K562 (cell line): ENCODE data around the gene EHD2. TPM values are rescaled to one million over a fixed set of nuclear protein-coding genes. Genes with fewer than 3 reads are reported as not detected.
A peak's percentile ranks its signal among the peaks of the same experiment; 100 is the strongest.

Experiments used
- CBFB ChIP-seq: sonication (generic); formaldehyde crosslinking; IDR thresholded peaks from 2 replicates; pipeline ENCODE4 v1.4.0; 2020; ENCODE audit warnings: mild to moderate bottlenecking, missing genetic modification reagents
- DPF2 ChIP-seq: fragments of 450-650 bp; IDR thresholded peaks from 2 replicates; pipeline ENCODE4 v1.6.1; 2016
- ETV5 ChIP-seq: sonication (generic); formaldehyde crosslinking; IDR thresholded peaks from 2 replicates; pipeline ENCODE4 v1.4.0; 2020; ENCODE audit warnings: low read depth, mild to moderate bottlenecking, missing genetic modification reagents
- FIP1L1 ChIP-seq: fragments of 200-400 bp; formaldehyde crosslinking; IDR thresholded peaks from 2 replicates; pipeline ENCODE4 v1.6.1; 2018; ENCODE audit warnings: mild to moderate bottlenecking, low read depth, low read length; ENCODE audit not compliant: poor library complexity, severe bottlenecking
- GTF2E2 ChIP-seq: fragments of 200-800 bp; sonication (Bioruptor generic); IDR thresholded peaks from 2 replicates; pipeline ENCODE4 v1.6.1; 2016; ENCODE audit warnings: missing genetic modification characterization, missing compliant biosample characterization
- KLF16 ChIP-seq: IDR thresholded peaks from 2 replicates; pipeline ENCODE4 v1.6.1; 2016; ENCODE audit warnings: antibody characterized with exemption
- L3MBTL2 ChIP-seq: fragments of 450-650 bp; IDR thresholded peaks from 2 replicates; pipeline ENCODE4 v1.6.1; 2016; ENCODE audit warnings: mild to moderate bottlenecking, moderate library complexity
- NFXL1 ChIP-seq: fragments of 450-650 bp; formaldehyde crosslinking; IDR thresholded peaks from 2 replicates; pipeline ENCODE4 v1.4.0; 2021; ENCODE audit warnings: mild to moderate bottlenecking
- POLR2B ChIP-seq: fragments of 450-650 bp; IDR thresholded peaks from 2 replicates; pipeline ENCODE4 v1.6.1; 2018; ENCODE audit warnings: low read depth; ENCODE audit not compliant: partially characterized antibody
- RB1 ChIP-seq: fragments of 450-650 bp; IDR thresholded peaks from 2 replicates; pipeline ENCODE4 v1.6.1; 2017; ENCODE audit warnings: low read depth, mild to moderate bottlenecking
- SMARCC2 ChIP-seq: fragments of 450-650 bp; IDR thresholded peaks from 2 replicates; pipeline ENCODE4 v1.6.1; 2017; ENCODE audit warnings: antibody characterized with exemption, moderate library complexity, mild to moderate bottlenecking, low read depth
- ZC3H8 ChIP-seq: fragments of 450-650 bp; IDR thresholded peaks from 2 replicates; pipeline ENCODE4 v1.6.1; 2017
- polyA plus RNA-seq, 8 experiments: library from polyadenylated mRNA; depleted of rRNA in 4 of 8; stranded (reverse) in 5 of 8; unstranded in 3 of 8; fragments of >200 nt; fragmentation: Nextera tagmentation in 2 of 8; fragmentation: Illumina TruSeq in 1 of 8; extraction: Ambion mirVana in 2 of 8; extraction: Trizol in 1 of 8; gene quantifications; 2 replicates each; pipeline versions ENCODE4 v1.2.1 to v1.2.3, GENCODE V29; 2011 to 2014; ENCODE audit warnings: inconsistent platforms in 1 of 8, missing spikeins in 1 of 8
- total RNA-seq, 7 experiments: library from RNA; depleted of rRNA in 6 of 7; stranded (reverse); fragments of >200 nt in 6 of 7; fragmentation: Illumina TruSeq in 2 of 7; extraction: Trizol in 2 of 7; gene quantifications; 2 replicates each; pipeline versions ENCODE4 v1.2.1 to v1.2.3, GENCODE V29; 2011 to 2021; ENCODE audit warnings: low replicate concordance in 1 of 7
- TF ChIP-seq, protein P1 (sequence below): sonication (generic); formaldehyde crosslinking; IDR thresholded peaks from 2 replicates; pipeline ENCODE4 v1.8.1; 2023; ENCODE audit warnings: mild to moderate bottlenecking, missing genetic modification reagents
- TF ChIP-seq, protein P2 (sequence below): fragments of 450-650 bp; IDR thresholded peaks from 2 replicates; pipeline ENCODE4 v1.6.1; 2014; ENCODE audit warnings: low read depth, mild to moderate bottlenecking, moderate library complexity, borderline replicate concordance
- TF ChIP-seq, protein P3 (sequence below), 2 experiments: fragments of 450-650 bp in 1 of 2; IDR thresholded peaks; 2 replicates each; pipeline ENCODE4 v1.6.1; 2011 to 2017; ENCODE audit warnings: low read depth in 2 of 2, antibody characterized with exemption in 1 of 2, borderline replicate concordance in 1 of 2, low read length in 1 of 2, mild to moderate bottlenecking in 1 of 2, mixed read lengths in 1 of 2; ENCODE audit not compliant: control insufficient read depth in 1 of 2
- TF ChIP-seq, protein P4 (sequence below): fragments of 200-800 bp; sonication (Bioruptor generic); IDR thresholded peaks from 2 replicates; pipeline ENCODE4 v1.6.1; 2016; ENCODE audit warnings: missing genetic modification characterization, missing compliant biosample characterization

The EHD2 gene
- total and polyA plus RNA-seq, 9 of the 15 experiments (the other 6 are each of a cell fraction or from before 2014, with no cell fraction given): 1.7 to 32.2 (median 3.0) TPM

DNA sequence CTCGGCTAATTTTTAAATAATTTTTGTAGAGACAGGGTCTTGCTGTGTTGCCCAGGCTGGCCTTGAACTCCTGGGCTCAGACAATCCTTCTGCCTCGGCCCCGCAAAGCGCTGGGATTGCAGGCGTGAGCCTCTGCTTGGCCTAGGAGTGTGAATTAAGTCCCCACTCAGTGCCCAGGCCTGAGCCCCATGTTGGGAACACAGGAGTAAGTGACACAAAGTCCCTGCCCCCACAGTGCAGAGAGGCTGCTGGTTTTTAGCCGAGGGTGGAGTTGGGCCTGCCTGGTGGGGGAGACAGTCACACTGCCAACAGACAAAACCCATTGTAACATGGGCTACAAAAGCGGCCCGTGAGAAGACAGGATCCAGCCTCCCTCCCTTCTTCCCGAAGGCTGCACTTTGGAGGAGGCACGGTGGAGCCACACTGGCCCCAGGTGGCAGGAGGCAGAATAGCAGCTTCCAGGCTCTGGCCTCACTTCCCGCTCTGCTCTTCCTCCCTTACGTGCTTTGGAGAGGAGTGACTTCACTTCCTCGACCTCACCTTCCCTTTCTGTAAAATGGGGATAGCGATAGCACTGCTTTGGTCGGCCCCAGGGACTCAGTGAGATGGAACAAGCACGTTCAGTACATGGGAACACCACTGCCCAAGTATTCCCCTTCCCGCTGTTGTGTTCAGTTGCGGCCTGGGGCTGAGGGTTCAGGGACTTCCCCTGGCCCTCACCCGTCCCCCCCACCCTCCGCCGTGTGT is 15.2 kb upstream of the EHD2 start (continued):
- TF ChIP-seq, protein P1, sequence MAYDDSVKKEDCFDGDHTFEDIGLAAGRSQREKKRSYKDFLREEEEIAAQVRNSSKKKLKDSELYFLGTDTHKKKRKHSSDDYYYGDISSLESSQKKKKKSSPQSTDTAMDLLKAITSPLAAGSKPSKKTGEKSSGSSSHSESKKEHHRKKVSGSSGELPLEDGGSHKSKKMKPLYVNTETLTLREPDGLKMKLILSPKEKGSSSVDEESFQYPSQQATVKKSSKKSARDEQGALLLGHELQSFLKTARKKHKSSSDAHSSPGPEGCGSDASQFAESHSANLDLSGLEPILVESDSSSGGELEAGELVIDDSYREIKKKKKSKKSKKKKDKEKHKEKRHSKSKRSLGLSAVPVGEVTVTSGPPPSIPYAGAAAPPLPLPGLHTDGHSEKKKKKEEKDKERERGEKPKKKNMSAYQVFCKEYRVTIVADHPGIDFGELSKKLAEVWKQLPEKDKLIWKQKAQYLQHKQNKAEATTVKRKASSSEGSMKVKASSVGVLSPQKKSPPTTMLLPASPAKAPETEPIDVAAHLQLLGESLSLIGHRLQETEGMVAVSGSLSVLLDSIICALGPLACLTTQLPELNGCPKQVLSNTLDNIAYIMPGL (CRISPR knock-in tag): peak; percentile 44; the same call in 1 of the 2 replicates
- TF ChIP-seq ETV5 (0 out of 2 replicates have a peak, but pooled peaks have one; percentile 39), CBFB (CRISPR knock-in tag) (no peak), NFXL1 (CRISPR knock-in tag) (no peak), KLF16 (peak; percentile 41; the same call in 1 of the 2 replicates), SMARCC2 (no peak), DPF2 (no peak), GTF2E2 (tag) (no peak), FIP1L1 (no peak), RB1 (peak; percentile 85; the same call in 1 of the 2 replicates), L3MBTL2 (no peak), POLR2B (no peak), ZC3H8 (no peak)
- TF ChIP-seq, protein P2, sequence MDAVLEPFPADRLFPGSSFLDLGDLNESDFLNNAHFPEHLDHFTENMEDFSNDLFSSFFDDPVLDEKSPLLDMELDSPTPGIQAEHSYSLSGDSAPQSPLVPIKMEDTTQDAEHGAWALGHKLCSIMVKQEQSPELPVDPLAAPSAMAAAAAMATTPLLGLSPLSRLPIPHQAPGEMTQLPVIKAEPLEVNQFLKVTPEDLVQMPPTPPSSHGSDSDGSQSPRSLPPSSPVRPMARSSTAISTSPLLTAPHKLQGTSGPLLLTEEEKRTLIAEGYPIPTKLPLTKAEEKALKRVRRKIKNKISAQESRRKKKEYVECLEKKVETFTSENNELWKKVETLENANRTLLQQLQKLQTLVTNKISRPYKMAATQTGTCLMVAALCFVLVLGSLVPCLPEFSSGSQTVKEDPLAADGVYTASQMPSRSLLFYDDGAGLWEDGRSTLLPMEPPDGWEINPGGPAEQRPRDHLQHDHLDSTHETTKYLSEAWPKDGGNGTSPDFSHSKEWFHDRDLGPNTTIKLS: no peak
- TF ChIP-seq, protein P3, sequence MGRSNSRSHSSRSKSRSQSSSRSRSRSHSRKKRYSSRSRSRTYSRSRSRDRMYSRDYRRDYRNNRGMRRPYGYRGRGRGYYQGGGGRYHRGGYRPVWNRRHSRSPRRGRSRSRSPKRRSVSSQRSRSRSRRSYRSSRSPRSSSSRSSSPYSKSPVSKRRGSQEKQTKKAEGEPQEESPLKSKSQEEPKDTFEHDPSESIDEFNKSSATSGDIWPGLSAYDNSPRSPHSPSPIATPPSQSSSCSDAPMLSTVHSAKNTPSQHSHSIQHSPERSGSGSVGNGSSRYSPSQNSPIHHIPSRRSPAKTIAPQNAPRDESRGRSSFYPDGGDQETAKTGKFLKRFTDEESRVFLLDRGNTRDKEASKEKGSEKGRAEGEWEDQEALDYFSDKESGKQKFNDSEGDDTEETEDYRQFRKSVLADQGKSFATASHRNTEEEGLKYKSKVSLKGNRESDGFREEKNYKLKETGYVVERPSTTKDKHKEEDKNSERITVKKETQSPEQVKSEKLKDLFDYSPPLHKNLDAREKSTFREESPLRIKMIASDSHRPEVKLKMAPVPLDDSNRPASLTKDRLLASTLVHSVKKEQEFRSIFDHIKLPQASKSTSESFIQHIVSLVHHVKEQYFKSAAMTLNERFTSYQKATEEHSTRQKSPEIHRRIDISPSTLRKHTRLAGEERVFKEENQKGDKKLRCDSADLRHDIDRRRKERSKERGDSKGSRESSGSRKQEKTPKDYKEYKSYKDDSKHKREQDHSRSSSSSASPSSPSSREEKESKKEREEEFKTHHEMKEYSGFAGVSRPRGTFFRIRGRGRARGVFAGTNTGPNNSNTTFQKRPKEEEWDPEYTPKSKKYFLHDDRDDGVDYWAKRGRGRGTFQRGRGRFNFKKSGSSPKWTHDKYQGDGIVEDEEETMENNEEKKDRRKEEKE (IDR thresholded peaks at IDR 0.05; ENCODE audit: borderline replicate concordance in 1 of 2, control insufficient read depth in 1 of 2, low read depth in 2 of 2, low read length in 1 of 2): no peak
- TF ChIP-seq, protein P4, sequence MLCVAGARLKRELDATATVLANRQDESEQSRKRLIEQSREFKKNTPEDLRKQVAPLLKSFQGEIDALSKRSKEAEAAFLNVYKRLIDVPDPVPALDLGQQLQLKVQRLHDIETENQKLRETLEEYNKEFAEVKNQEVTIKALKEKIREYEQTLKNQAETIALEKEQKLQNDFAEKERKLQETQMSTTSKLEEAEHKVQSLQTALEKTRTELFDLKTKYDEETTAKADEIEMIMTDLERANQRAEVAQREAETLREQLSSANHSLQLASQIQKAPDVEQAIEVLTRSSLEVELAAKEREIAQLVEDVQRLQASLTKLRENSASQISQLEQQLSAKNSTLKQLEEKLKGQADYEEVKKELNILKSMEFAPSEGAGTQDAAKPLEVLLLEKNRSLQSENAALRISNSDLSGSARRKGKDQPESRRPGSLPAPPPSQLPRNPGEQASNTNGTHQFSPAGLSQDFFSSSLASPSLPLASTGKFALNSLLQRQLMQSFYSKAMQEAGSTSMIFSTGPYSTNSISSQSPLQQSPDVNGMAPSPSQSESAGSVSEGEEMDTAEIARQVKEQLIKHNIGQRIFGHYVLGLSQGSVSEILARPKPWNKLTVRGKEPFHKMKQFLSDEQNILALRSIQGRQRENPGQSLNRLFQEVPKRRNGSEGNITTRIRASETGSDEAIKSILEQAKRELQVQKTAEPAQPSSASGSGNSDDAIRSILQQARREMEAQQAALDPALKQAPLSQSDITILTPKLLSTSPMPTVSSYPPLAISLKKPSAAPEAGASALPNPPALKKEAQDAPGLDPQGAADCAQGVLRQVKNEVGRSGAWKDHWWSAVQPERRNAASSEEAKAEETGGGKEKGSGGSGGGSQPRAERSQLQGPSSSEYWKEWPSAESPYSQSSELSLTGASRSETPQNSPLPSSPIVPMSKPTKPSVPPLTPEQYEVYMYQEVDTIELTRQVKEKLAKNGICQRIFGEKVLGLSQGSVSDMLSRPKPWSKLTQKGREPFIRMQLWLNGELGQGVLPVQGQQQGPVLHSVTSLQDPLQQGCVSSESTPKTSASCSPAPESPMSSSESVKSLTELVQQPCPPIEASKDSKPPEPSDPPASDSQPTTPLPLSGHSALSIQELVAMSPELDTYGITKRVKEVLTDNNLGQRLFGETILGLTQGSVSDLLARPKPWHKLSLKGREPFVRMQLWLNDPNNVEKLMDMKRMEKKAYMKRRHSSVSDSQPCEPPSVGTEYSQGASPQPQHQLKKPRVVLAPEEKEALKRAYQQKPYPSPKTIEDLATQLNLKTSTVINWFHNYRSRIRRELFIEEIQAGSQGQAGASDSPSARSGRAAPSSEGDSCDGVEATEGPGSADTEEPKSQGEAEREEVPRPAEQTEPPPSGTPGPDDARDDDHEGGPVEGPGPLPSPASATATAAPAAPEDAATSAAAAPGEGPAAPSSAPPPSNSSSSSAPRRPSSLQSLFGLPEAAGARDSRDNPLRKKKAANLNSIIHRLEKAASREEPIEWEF: no peak
